ENCODE data around the gene THAP12. TPM values are rescaled to one million over a fixed set of nuclear protein-coding genes. Genes with fewer than 3 reads are reported as not detected.

THAP12 gene
- total RNA-seq: 14.0 and 28.1 TPM in 2 replicates

GRCh38 chr11:76380977-76381719 lies at the start of gene THAP12, which contains the start of gene GVQW3:
Gene THAP12 (minus strand): TSS chr11:76381132. CDS start chr11:76380836, 296 bp downstream.
Gene GVQW3 (plus strand): TSS chr11:76381323. CDS start chr11:76381829, 506 bp downstream.

Other genes with a start within 250 kb of the THAP12 start
- 0.51 and 6.0 TPM in 2 replicates for gene WNT11, start 174.6 kb downstream of the THAP12 start, total RNA-seq
- gene GVQW3, start 191 bp upstream of the THAP12 start, total RNA-seq: 0.17 and 0.47 TPM in 2 replicates
- gene EMSY, start 63.9 kb upstream of the THAP12 start, total RNA-seq: 3.7 and 7.1 TPM in 2 replicates